Sciatic nerve (tissue), 2 donors: ENCODE measurements around the gene MAP3K10. TPM values are rescaled to one million over a fixed set of nuclear protein-coding genes. Genes with fewer than 3 reads are reported as not detected.
"Not testable (repeated sequence)": the region's sequence is repeated elsewhere in the genome, so short reads cannot be mapped to it uniquely, and the experiment has no call there.

Experiments used
- ATAC-seq: fragments of 200-7000 bp; cut with Tn5 transposase; one replicate; pipeline ENCODE4 v1.9.1; 2020; ENCODE audit warnings: mild to moderate bottlenecking, moderate library complexity
- DNase-seq: peaks from one replicate; pipeline ENCODE4 v3.0.0-alpha.2; 2020; ENCODE audit warnings: low spot score
- intact Hi-C: fragments of 100-400 bp; cut with DNase I; formaldehyde crosslinking; loops from one replicate; pipeline ENCODE4 v1.14.2; 2022
- total RNA-seq: library from RNA; stranded (reverse); fragmentation: NEBNext Ultra II Directional; extraction: Animal tissue kit (Norgen Biotek cat#: 25700); gene quantifications from one replicate; pipeline ENCODE4 v1.2.1, GENCODE V29; 2021
- donor health status: DM: no; HTN: no; CAD: no.
- donor health status: DM: no; HTN: no; CAD: no.

The MAP3K10 gene
- total RNA-seq = 19.8 TPM

- peak; percentile 85 for DNase-seq
- ATAC-seq = peak; percentile 94
- intact Hi-C loops = no loop called here
These were observed at the start of gene MAP3K10 for GRCh38 chr19:40190891-40191835. MAP3K10 (plus strand) TSS chr19:40191426; CDS start chr19:40192032, 606 bp downstream.

DNA sequence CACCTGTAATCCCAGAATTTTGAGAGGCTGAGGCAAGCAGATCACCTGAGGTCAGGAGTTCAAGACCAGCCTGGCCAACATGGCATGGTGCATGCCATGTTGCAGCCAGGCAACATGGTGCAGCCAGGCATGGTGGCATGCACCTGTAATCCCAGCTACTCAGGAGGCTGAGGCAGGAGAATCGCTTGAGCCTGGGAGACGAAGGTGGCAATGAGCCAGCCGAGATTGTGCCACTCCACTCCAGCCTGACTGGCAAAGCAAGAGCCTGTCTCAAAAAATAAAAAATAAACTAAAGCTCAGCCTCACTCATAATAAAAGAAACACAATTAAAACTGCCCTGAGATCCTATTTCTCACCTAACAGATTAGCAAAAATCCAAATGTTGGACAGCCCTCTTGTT lies 49.7 kb upstream of the MAP3K10 start:
- intact Hi-C loops = no loop called here
- no peak for ATAC-seq
- DNase-seq = no peak

DNA sequence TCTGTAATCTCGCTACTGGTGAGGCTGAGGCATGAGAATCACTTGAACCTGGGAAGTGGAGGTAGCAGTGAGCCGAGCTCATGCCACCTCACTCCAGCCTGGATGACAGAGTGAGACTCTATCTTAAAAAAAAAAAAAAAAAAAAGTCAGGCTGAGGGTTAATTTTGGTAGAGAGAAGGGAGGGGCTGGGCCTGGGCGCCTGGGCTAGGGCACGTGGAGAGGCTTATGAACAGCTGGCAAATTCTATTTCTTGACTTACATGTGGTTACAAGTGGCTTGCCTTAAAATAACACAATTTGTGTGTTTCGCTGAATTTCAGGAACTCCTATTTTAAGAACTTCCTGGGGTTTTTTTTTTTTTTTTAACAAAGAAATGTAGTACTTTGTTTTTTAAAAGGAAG lies 47.6 kb upstream of the MAP3K10 start:
- intact Hi-C loops = no loop called here
- DNase-seq (no peak), ATAC-seq (peak; percentile 69)

DNA sequence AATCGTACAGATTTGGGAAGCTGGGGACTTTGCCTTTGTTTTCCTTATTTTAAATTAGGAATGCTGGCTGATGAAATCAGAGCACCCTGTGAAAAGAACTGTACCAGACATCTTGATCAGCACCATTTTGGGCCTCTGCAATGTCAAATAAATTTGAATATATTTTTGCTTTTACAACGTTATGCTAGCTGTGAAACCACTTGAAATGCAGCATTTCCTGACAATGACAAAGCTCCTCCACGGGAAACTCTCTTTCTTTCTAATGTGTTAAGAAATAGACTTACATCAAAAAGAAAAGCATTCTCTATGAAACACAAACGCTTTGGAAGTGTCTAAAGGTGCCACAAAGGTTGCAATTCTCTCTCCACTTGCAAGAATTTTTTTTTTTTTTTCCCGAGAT lies 47.1 kb upstream of the MAP3K10 start:
- DNase-seq = no peak
- ATAC-seq = no peak
- intact Hi-C loops = no loop called here

- DNase-seq (no peak), ATAC-seq (no peak)
- intact Hi-C loops = no loop called here
These were observed 46.1 kb upstream of the MAP3K10 start for GRCh38 chr19:40144947-40145748.

GRCh38 chr19:40145749-40146029 lies 45.5 kb upstream of the MAP3K10 start:
- intact Hi-C loops, DNase-seq, ATAC-seq: not testable (repeated sequence)

- intact Hi-C loops = no loop called here
- DNase-seq = no peak
- no peak for ATAC-seq
These were observed 43.9 kb upstream of the MAP3K10 start for GRCh38 chr19:40147338-40147692.

- ATAC-seq (peak; percentile 24), DNase-seq (no peak)
- intact Hi-C loops = no loop called here
These were observed 43.4 kb upstream of the MAP3K10 start for GRCh38 chr19:40147693-40148347.

DNA sequence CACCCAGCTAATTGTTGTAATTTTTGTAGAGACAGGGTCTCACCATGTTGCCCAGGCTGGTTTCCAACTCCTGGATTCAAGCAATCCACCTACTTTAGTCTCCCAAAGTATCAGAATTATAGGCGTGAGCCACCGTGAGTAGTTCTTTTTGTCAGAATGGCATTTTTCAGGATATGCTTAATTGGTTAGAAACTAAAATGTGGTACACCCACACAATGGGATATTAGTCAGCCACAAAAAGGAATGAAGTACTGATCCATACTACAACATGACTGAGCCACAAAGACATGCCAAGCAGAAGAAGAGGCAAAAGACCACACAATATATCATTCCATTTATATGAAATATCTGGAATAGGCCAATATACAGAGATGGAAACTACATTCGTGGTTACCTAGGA lies 41.7 kb upstream of the MAP3K10 start:
- DNase-seq (no peak), ATAC-seq (no peak)
- intact Hi-C loops = no loop called here

DNA sequence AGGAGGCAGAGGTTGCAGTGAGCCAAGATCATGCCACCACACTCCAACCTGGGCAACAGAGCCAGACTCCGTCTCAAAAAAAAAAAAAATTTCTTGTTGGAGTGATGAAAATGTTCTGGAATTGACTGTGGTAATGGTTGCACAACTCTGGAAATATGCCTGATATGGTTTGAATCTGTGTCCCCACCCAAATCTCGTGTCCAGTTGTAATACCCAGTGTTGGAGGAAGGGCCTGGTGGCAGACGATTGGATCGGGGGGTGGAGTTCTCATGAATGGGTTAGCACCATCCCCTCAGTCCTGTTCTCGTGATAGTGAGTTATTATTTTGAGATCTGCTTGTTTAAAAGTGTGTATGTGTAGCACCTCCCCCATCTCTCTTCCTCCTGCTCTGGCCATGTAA lies 41.1 kb upstream of the MAP3K10 start:
- intact Hi-C loops = no loop called here
- ATAC-seq (no peak), DNase-seq (peak; percentile 17)

DNA sequence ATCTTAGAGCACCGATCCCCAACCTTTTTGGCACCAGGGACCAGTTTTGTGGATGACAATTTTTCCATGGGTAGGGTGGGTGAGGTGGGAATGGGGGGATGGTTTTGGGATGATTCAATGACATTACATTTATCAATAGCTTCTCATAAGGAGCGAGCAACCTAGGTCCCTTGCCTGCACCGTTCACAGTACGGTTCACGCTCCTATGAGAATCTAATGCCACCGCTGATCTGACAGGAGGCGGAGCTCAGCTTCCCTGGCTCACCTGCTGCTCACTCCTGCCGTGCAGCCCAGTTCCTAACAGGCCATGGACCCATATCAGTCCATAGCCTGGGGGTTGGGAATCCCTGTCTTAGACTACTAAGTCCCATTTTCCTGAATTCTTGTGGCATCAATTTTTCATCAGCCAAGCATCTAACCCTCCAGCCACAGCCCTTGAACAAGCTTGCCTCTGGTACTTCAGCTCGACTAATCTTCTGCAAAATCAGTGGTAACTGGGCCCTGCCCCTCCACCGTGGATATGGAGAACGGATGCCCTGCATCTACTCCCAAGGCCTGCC lies 37.0 kb upstream of the MAP3K10 start:
- intact Hi-C loops = no loop called here
- ATAC-seq (no peak), DNase-seq (peak; percentile 15)

DNA sequence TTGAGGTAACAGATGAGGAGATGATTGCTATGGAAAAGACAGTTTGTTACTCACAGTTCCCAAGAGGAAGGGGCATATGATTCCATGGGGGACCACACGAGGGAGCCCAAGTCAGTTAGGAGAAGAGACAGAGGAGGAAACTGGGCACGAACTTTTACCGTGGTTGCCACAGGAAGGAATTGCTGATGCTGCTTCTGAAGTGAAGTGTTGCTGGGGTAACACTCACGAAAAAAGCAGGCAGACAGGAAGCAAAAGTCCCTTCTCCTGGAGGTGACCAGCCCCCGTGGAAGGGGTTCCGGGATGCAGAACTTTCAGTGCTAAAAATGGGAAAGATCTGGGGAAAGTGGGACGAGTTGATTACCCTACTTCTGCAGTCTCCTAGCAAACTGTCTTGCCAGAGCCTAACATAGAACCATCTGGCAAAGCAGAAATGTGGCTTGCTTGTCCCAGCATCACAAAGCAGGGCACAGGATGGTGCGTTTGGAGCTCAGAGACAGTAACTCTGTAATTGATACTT lies 35.4 kb upstream of the MAP3K10 start:
- intact Hi-C loops = no loop called here
- ATAC-seq (no peak), DNase-seq (no peak)

DNA sequence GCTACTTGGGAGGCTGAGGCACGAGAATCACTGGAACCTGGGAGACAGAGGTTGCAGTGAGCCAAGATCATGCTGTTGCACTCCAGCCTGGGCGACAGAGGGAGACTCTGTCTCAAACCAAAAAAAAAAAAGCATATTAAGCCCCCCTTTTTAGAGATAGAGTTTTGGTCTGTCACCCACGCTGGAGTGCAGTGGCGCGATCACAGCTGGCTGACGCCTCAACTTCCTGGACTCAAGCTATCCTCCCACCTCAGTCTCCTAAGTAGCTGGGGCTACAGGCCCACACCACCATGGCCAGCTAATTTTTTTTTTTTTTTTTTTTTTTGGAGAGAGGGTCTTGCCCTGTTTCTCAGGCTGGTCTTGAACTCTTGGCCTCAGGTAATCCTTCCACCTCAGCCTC lies 34.2 kb upstream of the MAP3K10 start:
- DNase-seq (no peak), ATAC-seq (no peak)
- intact Hi-C loops = no loop called here

GRCh38 chr19:40159744-40160143 lies 31.5 kb upstream of the MAP3K10 start:
- DNase-seq = no peak
- ATAC-seq = no peak
- intact Hi-C loops = no loop called here

GRCh38 chr19:40162104-40162503 lies 29.1 kb upstream of the MAP3K10 start:
- ATAC-seq (no peak), DNase-seq (no peak)
- intact Hi-C loops = no loop called here

- ATAC-seq (no peak), DNase-seq (no peak)
- intact Hi-C loops = no loop called here
These were observed 27.6 kb upstream of the MAP3K10 start for GRCh38 chr19:40163541-40164129.

- DNase-seq = peak; percentile 72
- intact Hi-C loops = no loop called here
- peak; percentile 50 for ATAC-seq
These were observed 25.8 kb upstream of the MAP3K10 start for GRCh38 chr19:40165362-40165937.

DNA sequence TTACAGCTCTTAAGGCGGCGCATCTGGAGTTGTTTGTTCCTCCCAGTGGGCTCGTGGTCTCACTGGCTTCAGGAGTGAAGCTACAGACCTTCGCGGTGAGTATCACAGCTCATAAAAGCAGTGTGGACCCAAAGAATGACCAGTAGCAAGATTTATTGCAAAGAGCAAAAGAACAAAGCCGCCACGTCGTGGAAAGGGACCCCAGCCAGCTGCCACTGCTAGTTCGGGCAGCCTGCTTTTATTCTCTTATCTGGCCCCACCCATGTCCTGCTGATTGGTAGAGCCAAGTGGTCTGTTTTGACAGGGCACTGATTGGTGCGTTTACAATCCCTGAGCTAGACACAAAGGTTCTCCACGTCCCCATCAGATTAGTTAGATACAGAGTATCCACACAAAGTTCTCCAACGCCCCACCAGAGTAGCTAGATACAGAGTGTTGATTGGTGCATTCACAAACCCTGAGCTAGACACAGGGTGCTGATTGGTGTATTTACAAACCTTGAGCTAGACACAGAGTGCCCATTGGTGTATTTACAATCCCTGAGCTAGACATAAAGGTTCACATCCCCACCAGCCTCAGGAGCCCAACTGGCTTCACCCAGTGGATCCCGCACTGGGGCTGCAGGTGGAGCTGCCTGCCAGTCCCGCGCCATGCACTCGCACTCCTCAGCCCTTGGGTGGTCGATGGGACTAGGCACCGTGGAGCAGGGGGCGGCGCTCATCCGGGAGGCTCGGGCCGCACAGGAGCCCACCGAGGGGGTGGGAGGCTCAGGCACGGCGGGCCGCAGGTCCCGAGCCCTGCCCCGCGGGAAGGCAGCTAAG lies 21.5 kb upstream of the MAP3K10 start:
- ATAC-seq, intact Hi-C loops, DNase-seq: not testable (repeated sequence)
